Osteoblast (primary cell): ENCODE measurements around the gene PALLD. TPM values are rescaled to one million over a fixed set of nuclear protein-coding genes. Genes with fewer than 3 reads are reported as not detected.

Experiments used
- DNase-seq: peaks from one replicate; pipeline ENCODE4 v3.0.0; 2011; ENCODE audit warnings: low spot score, mixed read lengths; ENCODE audit not compliant: insufficient read length; ENCODE audit errors: missing footprints
- H2AFZ ChIP-seq: 2 replicates; pipeline ENCODE4 v1.6.0; 2011; ENCODE audit warnings: mild to moderate bottlenecking, low read length
- H3K27ac ChIP-seq: 2 replicates; pipeline ENCODE4 v1.5.1; 2011; ENCODE audit warnings: mild to moderate bottlenecking, low read depth, low read length, moderate library complexity
- H3K27me3 ChIP-seq: 2 replicates; pipeline ENCODE4 v1.6.0; 2012; ENCODE audit warnings: mild to moderate bottlenecking, control low read depth, inconsistent platforms, low read length, moderate library complexity; ENCODE audit not compliant: insufficient read depth
- H3K36me3 ChIP-seq: 2 replicates; pipeline ENCODE4 v1.5.1; 2011; ENCODE audit warnings: mild to moderate bottlenecking, low read length, control low read depth, moderate library complexity; ENCODE audit not compliant: insufficient read depth
- H3K4me1 ChIP-seq: 2 replicates; pipeline ENCODE4 v1.5.1; 2011; ENCODE audit warnings: mild to moderate bottlenecking, low read length, control low read depth, moderate library complexity; ENCODE audit not compliant: insufficient read depth
- H3K4me2 ChIP-seq: 2 replicates; pipeline ENCODE4 v1.6.0; 2011; ENCODE audit warnings: mild to moderate bottlenecking, low read length; ENCODE audit not compliant: insufficient read depth
- H3K4me3 ChIP-seq: fragments of 200-600 bp; sonication (generic); 3 replicates; pipeline ENCODE4 v1.5.1; 2012; ENCODE audit warnings: mild to moderate bottlenecking, low read length, inconsistent platforms; ENCODE audit not compliant: insufficient read depth
- H3K79me2 ChIP-seq: 2 replicates; pipeline ENCODE4 v1.6.0; 2012; ENCODE audit warnings: mild to moderate bottlenecking, low read length, control low read depth, inconsistent platforms; ENCODE audit not compliant: insufficient read depth
- H3K9me3 ChIP-seq: 2 replicates; pipeline ENCODE4 v1.5.1; 2011; ENCODE audit warnings: low read depth, low read length, control low read depth
- H4K20me1 ChIP-seq: 2 replicates; pipeline ENCODE4 v1.6.0; 2012; ENCODE audit warnings: mild to moderate bottlenecking, low read length, control low read depth; ENCODE audit not compliant: insufficient read depth
- total RNA-seq: library from RNA; depleted of rRNA; stranded (reverse); fragments of >200 nt; gene quantifications from 2 replicates; pipeline ENCODE4 v1.2.3, GENCODE V29; 2012
- TF ChIP-seq, protein P1 (sequence below): IDR thresholded peaks from 2 replicates; pipeline ENCODE4 v1.5.1; 2011; ENCODE audit warnings: mild to moderate bottlenecking, low read depth, low read length, moderate library complexity; ENCODE audit errors: extremely low read depth

The PALLD gene
- total RNA-seq, 1 donor: 244 TPM

DNA sequence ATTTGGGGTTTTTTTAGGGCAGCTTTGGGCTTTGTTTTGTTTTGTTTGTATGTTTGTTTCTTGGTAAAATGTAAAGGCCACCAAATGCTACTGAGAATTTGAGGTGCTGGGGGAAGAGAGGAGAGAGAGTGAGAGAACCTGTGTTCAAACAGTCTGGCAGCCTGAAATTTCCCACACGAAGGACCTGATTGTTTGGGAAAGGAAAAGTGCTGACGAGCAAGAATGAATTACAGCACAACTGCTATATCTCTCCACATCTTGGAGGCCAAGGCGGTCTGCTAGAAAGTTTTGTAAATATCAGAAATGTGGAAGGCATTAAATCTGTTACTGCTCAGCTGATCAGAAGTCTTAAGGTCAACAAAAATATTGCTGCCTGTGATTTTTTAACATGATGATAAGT, 170.5 kb downstream of the PALLD start:
- DNase-seq: peak; percentile 57
- H3K79me2 ChIP-seq: peaks cover 50% of the 10 kb centered on the region
- no peak overlapping the region for H2AFZ ChIP-seq
- peak overlapping the region; percentile 12 for H3K4me2 ChIP-seq
- H3K4me3 ChIP-seq: no peak overlapping the region
- peaks cover 49% of the 10 kb centered on the region for H3K4me1 ChIP-seq
- no peaks in the 10 kb centered on the region for H3K27me3 ChIP-seq
- peaks cover 32% of the 10 kb centered on the region for H3K36me3 ChIP-seq
- H3K27ac ChIP-seq: peak overlapping the region; percentile 55
- no peaks in the 10 kb centered on the region for H3K9me3 ChIP-seq
- H4K20me1 ChIP-seq: peaks cover 4% of the 10 kb centered on the region
- TF ChIP-seq, protein P1, sequence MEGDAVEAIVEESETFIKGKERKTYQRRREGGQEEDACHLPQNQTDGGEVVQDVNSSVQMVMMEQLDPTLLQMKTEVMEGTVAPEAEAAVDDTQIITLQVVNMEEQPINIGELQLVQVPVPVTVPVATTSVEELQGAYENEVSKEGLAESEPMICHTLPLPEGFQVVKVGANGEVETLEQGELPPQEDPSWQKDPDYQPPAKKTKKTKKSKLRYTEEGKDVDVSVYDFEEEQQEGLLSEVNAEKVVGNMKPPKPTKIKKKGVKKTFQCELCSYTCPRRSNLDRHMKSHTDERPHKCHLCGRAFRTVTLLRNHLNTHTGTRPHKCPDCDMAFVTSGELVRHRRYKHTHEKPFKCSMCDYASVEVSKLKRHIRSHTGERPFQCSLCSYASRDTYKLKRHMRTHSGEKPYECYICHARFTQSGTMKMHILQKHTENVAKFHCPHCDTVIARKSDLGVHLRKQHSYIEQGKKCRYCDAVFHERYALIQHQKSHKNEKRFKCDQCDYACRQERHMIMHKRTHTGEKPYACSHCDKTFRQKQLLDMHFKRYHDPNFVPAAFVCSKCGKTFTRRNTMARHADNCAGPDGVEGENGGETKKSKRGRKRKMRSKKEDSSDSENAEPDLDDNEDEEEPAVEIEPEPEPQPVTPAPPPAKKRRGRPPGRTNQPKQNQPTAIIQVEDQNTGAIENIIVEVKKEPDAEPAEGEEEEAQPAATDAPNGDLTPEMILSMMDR: no peak

DNA sequence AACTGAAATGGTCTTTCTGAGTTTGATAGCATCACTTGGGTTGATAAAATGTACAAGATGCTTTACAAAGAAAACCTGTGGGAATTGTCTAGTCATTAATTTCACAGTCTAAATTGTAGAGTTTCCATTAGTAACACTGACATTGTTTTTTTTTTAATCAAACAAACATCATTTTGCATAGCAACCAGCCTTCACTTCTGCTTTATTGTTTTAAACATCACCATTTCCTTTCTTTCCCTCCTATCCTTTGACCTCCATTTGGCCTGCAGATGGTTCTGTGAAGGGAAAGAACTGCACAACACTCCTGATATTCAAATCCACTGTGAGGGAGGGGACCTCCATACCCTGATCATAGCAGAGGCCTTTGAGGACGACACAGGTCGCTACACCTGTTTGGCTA, 171.1 kb downstream of the PALLD start:
- H3K4me3 ChIP-seq: no peak overlapping the region
- DNase-seq: no peak
- no peak overlapping the region for H3K27ac ChIP-seq

DNA sequence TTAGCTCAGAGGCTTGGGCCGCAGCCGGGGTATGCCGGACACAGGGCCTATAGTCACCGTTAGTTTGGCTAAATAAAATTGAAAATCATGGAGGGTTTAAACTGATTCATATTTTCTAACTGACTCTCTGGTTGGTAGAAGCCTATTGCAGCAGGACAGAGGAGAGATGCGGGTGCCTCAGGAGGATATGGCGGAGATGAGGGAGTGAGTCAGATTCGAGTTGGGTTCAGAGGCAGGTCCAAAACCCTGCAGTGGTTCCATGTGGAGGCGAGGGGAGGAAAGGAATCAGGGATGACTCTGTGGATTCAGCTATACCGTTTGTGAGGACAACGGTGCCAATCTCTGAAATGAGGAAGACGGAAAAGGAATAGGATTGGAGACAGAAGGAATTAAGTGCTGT, 176.6 kb downstream of the PALLD start:
- peaks cover under 1% of the 10 kb centered on the region for H3K79me2 ChIP-seq
- peaks cover 50% of the 10 kb centered on the region for H3K36me3 ChIP-seq
- no peak for DNase-seq
- no peak overlapping the region for H3K4me2 ChIP-seq
- no peaks in the 10 kb centered on the region for H3K27me3 ChIP-seq
- H3K9me3 ChIP-seq: no peaks in the 10 kb centered on the region
- no peak overlapping the region for H3K4me3 ChIP-seq
- TF ChIP-seq, protein P1: no peak
- H4K20me1 ChIP-seq: peaks cover 2% of the 10 kb centered on the region
- H3K27ac ChIP-seq: no peak overlapping the region
- H3K4me1 ChIP-seq: peaks cover 16% of the 10 kb centered on the region
- no peak overlapping the region for H2AFZ ChIP-seq

More for the DNA sequence above, 171.1 kb downstream of the PALLD start:
- peaks cover 45% of the 10 kb centered on the region for H3K4me1 ChIP-seq
- no peaks in the 10 kb centered on the region for H3K27me3 ChIP-seq
- H2AFZ ChIP-seq: no peak overlapping the region
- H3K36me3 ChIP-seq: peaks cover 34% of the 10 kb centered on the region
- peaks cover 45% of the 10 kb centered on the region for H3K79me2 ChIP-seq
- TF ChIP-seq, protein P1: no peak
- H4K20me1 ChIP-seq: peaks cover 4% of the 10 kb centered on the region
- H3K4me2 ChIP-seq: no peak overlapping the region
- H3K9me3 ChIP-seq: no peaks in the 10 kb centered on the region

DNA sequence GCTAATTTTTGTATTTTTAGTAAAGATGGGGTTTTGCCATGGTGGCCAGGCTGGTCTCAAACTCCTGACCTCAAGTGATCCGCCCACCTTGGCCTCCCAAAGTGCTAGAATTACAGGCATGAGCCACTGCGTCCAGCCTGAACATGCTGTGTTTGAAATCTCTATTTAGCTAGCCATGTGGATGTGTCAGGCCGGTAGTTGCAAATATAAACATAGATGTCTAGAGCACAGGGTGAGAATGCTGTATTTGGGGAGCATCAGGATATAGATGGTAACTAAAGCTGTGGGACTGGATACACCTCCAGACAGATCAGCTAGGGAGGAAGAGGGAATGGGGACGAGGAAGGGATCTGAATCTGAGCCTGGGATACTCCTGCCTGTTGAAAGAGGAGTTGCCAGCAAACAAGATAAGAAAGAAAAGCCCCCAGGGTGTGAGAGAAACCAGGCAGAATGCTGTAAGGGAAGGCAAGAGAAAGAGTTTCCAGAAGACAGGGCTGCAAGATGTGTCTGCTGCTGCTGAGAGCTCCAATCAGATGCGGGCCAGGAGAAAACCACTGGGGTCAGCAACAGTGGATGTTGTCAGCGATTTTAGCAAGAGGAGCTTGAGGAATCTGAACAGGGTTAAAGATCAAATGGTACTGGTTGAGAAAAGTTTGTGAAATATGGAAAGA, 177.4 kb downstream of the PALLD start:
- Histone ChIP-seq H3K27ac (peak overlapping the region; percentile 33), H3K4me1 (peaks cover 16% of the 10 kb centered on the region), H4K20me1 (peaks cover 2% of the 10 kb centered on the region), H3K79me2 (peaks cover 5% of the 10 kb centered on the region), H3K36me3 (peaks cover 50% of the 10 kb centered on the region), H3K27me3 (no peaks in the 10 kb centered on the region), H3K4me2 (no peak overlapping the region), H2AFZ (peak overlapping the region; percentile 16), H3K4me3 (no peak overlapping the region), H3K9me3 (no peaks in the 10 kb centered on the region)
- DNase-seq: no peak
- TF ChIP-seq, protein P1: no peak
